Measurements from ENCODE around the gene PRAMEF1.
"Not testable (repeated sequence)": the region's sequence is repeated elsewhere in the genome, so short reads cannot be mapped to it uniquely, and the experiment has no call there.

Gene PRAMEF1

DNA sequence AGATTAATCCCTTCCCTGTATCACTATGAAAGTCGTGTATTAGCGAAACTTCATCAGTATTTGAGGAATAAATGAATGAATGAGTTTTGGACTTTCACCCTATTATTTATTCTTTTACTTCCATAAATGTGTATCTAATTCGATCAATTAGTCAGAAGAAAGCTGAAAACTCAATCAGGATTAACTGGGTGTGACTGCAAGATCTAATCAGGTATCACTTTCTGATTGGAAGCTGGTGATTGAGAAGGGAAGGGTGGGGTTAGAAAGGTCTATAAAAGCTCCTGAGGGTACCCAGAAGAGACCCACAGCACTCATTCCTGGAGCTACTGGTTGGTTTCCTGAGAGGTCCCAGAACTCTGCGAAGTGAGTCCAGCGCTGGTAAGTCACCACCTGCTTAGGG is at the start of gene PRAMEF1:
TSS of gene PRAMEF1 (plus strand) at position 301 of the 400 bp plus-strand sequence. CDS start 1,831 bp downstream, outside the sequence.
- not testable (repeated sequence) for FAIRE-seq

GRCh38 chr1:12741946-12742345 is 49.3 kb upstream of the PRAMEF1 start:
- FAIRE-seq, result no peak

- FAIRE-seq, result no peak
These were observed 45.8 kb upstream of the PRAMEF1 start for GRCh38 chr1:12745126-12745991.

GRCh38 chr1:12745992-12746323 is 45.2 kb upstream of the PRAMEF1 start, which contains the start of gene CFAP107:
TSS of gene CFAP107 (plus strand) at chr1:12746200. CDS start at chr1:12746431, 231 bp downstream.
- no peak for FAIRE-seq

- no peak for FAIRE-seq
These were observed 42.3 kb upstream of the PRAMEF1 start for GRCh38 chr1:12748778-12749355.

- no peak for FAIRE-seq
These were observed 36.5 kb upstream of the PRAMEF1 start for GRCh38 chr1:12754738-12755137.

GRCh38 chr1:12756273-12756672 is 34.9 kb upstream of the PRAMEF1 start:
- FAIRE-seq, result no peak

GRCh38 chr1:12756768-12757413 is 34.3 kb upstream of the PRAMEF1 start:
- no peak for FAIRE-seq

- no peak for FAIRE-seq
These were observed 33.4 kb upstream of the PRAMEF1 start for GRCh38 chr1:12757836-12758235.

GRCh38 chr1:12760256-12760795 is 30.9 kb upstream of the PRAMEF1 start:
- no peak for FAIRE-seq

GRCh38 chr1:12761781-12762180 is 29.4 kb upstream of the PRAMEF1 start:
- FAIRE-seq, result no peak

DNA sequence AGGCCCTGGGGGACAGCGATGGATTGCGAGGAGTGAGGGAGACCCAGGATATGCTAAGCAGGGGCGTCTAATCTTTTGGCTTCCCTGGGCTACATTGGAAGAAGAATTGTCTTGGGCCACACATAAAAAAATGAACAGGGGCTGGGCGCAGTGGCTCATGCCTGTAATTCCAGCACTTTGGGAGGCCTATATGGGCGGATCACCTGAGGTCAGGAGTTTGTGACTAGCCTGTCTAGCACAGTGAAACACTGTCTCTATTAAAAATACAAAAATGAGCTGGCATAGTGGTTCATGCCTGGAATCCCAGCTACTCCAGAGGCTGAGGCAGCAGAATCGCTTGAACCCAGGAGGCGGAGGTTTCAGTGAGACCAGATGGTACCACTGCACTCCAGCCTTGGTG is 28.4 kb upstream of the PRAMEF1 start:
- no peak for FAIRE-seq

GRCh38 chr1:12763479-12763878 is 27.7 kb upstream of the PRAMEF1 start:
- no peak for FAIRE-seq

DNA sequence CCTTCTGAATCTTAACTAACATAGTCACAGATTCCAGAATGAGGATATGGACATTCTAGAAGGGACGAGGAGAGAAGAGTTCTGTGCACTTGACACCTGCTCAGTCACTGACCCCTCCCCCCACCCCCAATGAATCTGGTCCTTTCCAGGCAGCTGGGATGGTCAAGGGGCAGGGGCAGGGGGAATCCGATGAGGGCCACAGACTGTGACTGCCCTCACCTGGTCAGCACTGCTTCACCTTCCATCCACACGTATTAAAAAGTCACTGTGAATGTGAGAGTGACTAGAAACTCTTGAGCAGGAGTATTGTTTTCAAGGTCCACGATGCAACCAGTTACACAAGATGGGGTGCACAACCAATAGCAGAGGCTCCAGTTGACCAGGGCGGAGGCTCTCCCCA is 27.2 kb upstream of the PRAMEF1 start:
- FAIRE-seq, result no peak

DNA sequence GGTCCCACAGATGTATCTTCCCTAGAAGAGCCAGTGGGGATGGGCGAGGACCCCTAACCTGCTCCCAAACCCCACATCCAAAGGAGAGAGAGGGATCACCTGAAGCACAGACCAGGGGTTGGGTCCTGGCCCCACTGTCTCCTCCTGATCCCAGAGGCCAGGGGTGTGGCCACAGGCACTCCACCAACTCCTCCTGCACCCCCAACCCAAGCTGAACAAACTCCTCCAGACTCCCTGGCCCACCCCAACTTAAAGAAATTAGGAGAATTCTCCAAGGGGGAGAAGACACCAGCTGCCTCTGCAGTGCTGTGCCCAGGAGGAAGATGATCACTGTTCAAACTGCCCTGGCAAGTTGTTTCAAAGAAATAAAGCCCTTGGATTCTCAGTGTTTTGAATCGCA is 22.2 kb upstream of the PRAMEF1 start:
- no peak for FAIRE-seq

GRCh38 chr1:12769976-12770505 is 21.2 kb upstream of the PRAMEF1 start:
- FAIRE-seq, result no peak

DNA sequence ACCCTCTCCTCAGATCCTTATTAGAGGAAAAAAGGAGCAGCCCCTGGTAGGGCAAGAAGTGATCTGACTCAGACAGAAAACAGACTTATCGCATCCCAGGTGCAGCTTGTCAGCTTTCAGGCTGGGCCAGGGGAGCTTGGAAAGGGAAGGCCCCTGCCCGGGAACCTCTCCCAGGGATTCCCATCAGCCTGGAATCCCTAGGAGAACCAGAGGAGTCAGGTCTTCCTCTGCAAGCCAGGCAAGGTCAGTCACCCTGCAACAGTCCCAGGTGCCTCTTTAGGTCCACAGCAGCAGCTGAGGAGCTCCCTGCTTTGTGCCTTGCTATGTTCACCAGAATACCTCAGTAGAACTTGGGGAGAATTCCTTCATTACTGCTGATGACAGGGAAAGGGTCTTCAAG is 20.6 kb upstream of the PRAMEF1 start:
- no peak for FAIRE-seq

- FAIRE-seq, result no peak
These were observed 20.0 kb upstream of the PRAMEF1 start for GRCh38 chr1:12771186-12771585.

GRCh38 chr1:12772520-12772919 is 18.7 kb upstream of the PRAMEF1 start:
- FAIRE-seq, result no peak

- FAIRE-seq, result no peak
These were observed 17.8 kb upstream of the PRAMEF1 start, which contains the start of gene PRAMEF12 for GRCh38 chr1:12773438-12773837. TSS of gene PRAMEF12 (plus strand) at chr1:12773738. CDS start at chr1:12774868, 1,130 bp downstream.

GRCh38 chr1:12774801-12775345 is 16.3 kb upstream of the PRAMEF1 start:
- no peak for FAIRE-seq

GRCh38 chr1:12775443-12775842 is 15.8 kb upstream of the PRAMEF1 start:
- FAIRE-seq, result no peak

Measured in A204.1 (cell line).